ENCODE measurements around the gene TCP1. TPM values are rescaled to one million over a fixed set of nuclear protein-coding genes. Genes with fewer than 3 reads are reported as not detected.

TCP1 gene
- total RNA-seq, 1 experiment from 2014 or later = 412 TPM

- H3K23ac ChIP-seq (ENCODE audit: insufficient read length, low read depth, low read length) = no peak overlapping the region
- H3K4me1 Mint-ChIP-seq = peaks cover 0 to 2% of the 10 kb centered on the region in 2 experiments; a peak in 1 of 4 replicates
- H3K14ac ChIP-seq (ENCODE audit: insufficient read depth, low read length) = no peak overlapping the region
- no peak overlapping the region for H2BK120ac ChIP-seq (ENCODE audit: low read depth, low read length, poor library complexity, severe bottlenecking)
- no peak overlapping the region for H4K91ac ChIP-seq (ENCODE audit: insufficient read length, low read depth, low read length)
- no peaks in the 10 kb centered on the region for H3K79me2 ChIP-seq (ENCODE audit: insufficient read depth, low read length)
- H3K79me1 ChIP-seq (ENCODE audit: insufficient read depth, low read depth, low read length, poor library complexity, severe bottlenecking) = no peaks in the 10 kb centered on the region
- no peak overlapping the region for H3T11ph ChIP-seq (ENCODE audit: low read length)
- H3K23me2 ChIP-seq (ENCODE audit: insufficient read length, low read depth, low read length, poor library complexity, severe bottlenecking) = no peaks in the 10 kb centered on the region
- H2BK20ac ChIP-seq (ENCODE audit: low read depth, low read length, poor library complexity, severe bottlenecking) = no peak overlapping the region
- H3K4me1 ChIP-seq (ENCODE audit: insufficient read depth, low read length) = no peaks in the 10 kb centered on the region
- H2AFZ ChIP-seq (ENCODE audit: low read length) = no peak overlapping the region
- peaks cover 68 to 94% (median 90%) of the 10 kb centered on the region in 3 experiments for H3K36me3 Mint-ChIP-seq (ENCODE audit: insufficient read depth in 1 of 3, low read depth in 3 of 3)
- no peak overlapping the region for H3K56ac ChIP-seq (ENCODE audit: insufficient read length, low read depth, low read length)
- no peak overlapping the region for H3K27ac ChIP-seq (ENCODE audit: insufficient read length, low read depth, low read length)
- H3K4me2 ChIP-seq (ENCODE audit: insufficient read depth, insufficient read length, low read length) = no peak overlapping the region
- no peak overlapping the region for H2AK5ac ChIP-seq (ENCODE audit: insufficient read length, low read length)
- no peak for TF ChIP-seq CTCF (conservative IDR thresholded peaks at IDR 0.05)
- no peak overlapping the region for H2BK5ac ChIP-seq (ENCODE audit: insufficient read length, low read length)
- no peak overlapping the region for H4K5ac ChIP-seq (ENCODE audit: insufficient read length, low read depth, low read length)
- no peaks in the 10 kb centered on the region for H3K9me3 ChIP-seq (ENCODE audit: control insufficient read depth, low read depth, low read length)
- H4K8ac ChIP-seq (replicated peaks; ENCODE audit: insufficient read length, low read depth, low read length) = no peak overlapping the region
- H2BK12ac ChIP-seq (ENCODE audit: insufficient read length, low read depth, low read length) = no peak overlapping the region
- H4K20me1 ChIP-seq (ENCODE audit: control insufficient read depth, insufficient read depth, insufficient read length) = no peaks in the 10 kb centered on the region
- no peaks in the 10 kb centered on the region for H3K27me3 Mint-ChIP-seq (ENCODE audit: low read depth)
- no peak overlapping the region for H3K4ac ChIP-seq (ENCODE audit: low read depth, low read length)
- H3K4me3 Mint-ChIP-seq = no peak overlapping the region
- H3K27me3 ChIP-seq (ENCODE audit: insufficient read depth, low read length) = no peaks in the 10 kb centered on the region; the same call in 1 of the 2 replicates
- no peak overlapping the region for H3K18ac ChIP-seq (ENCODE audit: insufficient read length, low read depth, low read length)
- H3K9me3 Mint-ChIP-seq = peaks cover 0 to 4% of the 10 kb centered on the region in 2 experiments; a peak in 1 of 5 replicates
- H3K9ac ChIP-seq (ENCODE audit: extremely low read depth, insufficient read length, low read length) = no peak overlapping the region
- no peak overlapping the region for H3K27ac Mint-ChIP-seq
- no peak overlapping the region for H2BK15ac ChIP-seq (ENCODE audit: low read depth, low read length)
- DNase-seq = no peak
These were observed 19.9 kb downstream of the TCP1 start for GRCh38 chr6:159769470-159769869.

Data from H9 (cell line).